Spleen (tissue), 11 donors: ENCODE results near the gene MRPL50. TPM values are rescaled to one million over a fixed set of nuclear protein-coding genes. Genes with fewer than 3 reads are reported as not detected.
A peak's percentile ranks its signal among the peaks of the same experiment; 100 is the strongest.

Source experiments
- DNase-seq: peaks from one replicate; pipeline ENCODE4 v3.0.0-alpha.2; 2020
- H3K27ac ChIP-seq, 8 donors: fragments of 200-600 bp; sonication (generic) in 7 of 8; 1 replicate in 4 of 8; 2 replicates in 4 of 8; pipeline versions ENCODE4 v1.5.0 to v1.8.0; 2016 to 2021; ENCODE audit warnings: inconsistent platforms in 4 of 8, mild to moderate bottlenecking in 4 of 8, moderate library complexity in 1 of 8
- H3K27me3 ChIP-seq, 7 donors: fragments of 200-600 bp; sonication (generic) in 6 of 7; replicated peaks in 1 of 7; 1 replicate in 4 of 7; 2 replicates in 3 of 7; pipeline versions ENCODE4 v1.5.0 to v1.8.0; 2016 to 2021; ENCODE audit warnings: inconsistent platforms in 3 of 7, mild to moderate bottlenecking in 1 of 7
- H3K36me3 ChIP-seq, 6 donors: fragments of 200-600 bp; sonication (generic) in 5 of 6; 1 replicate in 4 of 6; 2 replicates in 2 of 6; pipeline versions ENCODE4 v1.5.0 to v1.8.0; 2016 to 2021; ENCODE audit warnings: inconsistent platforms in 2 of 6
- H3K4me1 ChIP-seq, 6 donors: fragments of 200-600 bp; sonication (generic) in 5 of 6; 1 replicate in 3 of 6; 2 replicates in 3 of 6; pipeline versions ENCODE4 v1.5.0 to v1.8.0; 2016 to 2021; ENCODE audit warnings: inconsistent platforms in 3 of 6
- H3K4me3 ChIP-seq, 8 donors: fragments of 200-600 bp; sonication (generic) in 7 of 8; 1 replicate in 4 of 8; 2 replicates in 4 of 8; pipeline versions ENCODE4 v1.5.0 to v1.8.0; 2016 to 2021; ENCODE audit warnings: inconsistent platforms in 4 of 8, mild to moderate bottlenecking in 4 of 8, moderate library complexity in 2 of 8
- H3K9me3 ChIP-seq, 8 donors: fragments of 200-600 bp; sonication (generic) in 7 of 8; 1 replicate in 4 of 8; 2 replicates in 4 of 8; pipeline versions ENCODE4 v1.5.0 to v1.8.0; 2016 to 2021; ENCODE audit warnings: inconsistent platforms in 4 of 8
- POLR2A ChIP-seq, 3 donors: fragments of 450-650 bp; IDR thresholded peaks; one replicate each; pipeline ENCODE4 v1.5.1; 2017; ENCODE audit warnings: antibody characterized with exemption in 3 of 3, mild to moderate bottlenecking in 1 of 3
- POLR2AphosphoS5 ChIP-seq, 3 donors: sonication (generic); formaldehyde crosslinking; IDR thresholded peaks; one replicate each; pipeline ENCODE4 v1.5.1; 2017; ENCODE audit warnings: antibody characterized with exemption in 3 of 3
- WGBS, 5 donors: extraction: QIAGEN DNeasy Blood & Tissue Kit in 3 of 5; methylation state at CpG; one replicate each; pipeline versions ENCODE4 v1.1.5 to v1.1.7; 2013 to 2018; 5-methylcytosine and 5-hydroxymethylcytosine counted together
- intact Hi-C: fragments of 100-400 bp; cut with DNase I; formaldehyde crosslinking; loops from one replicate; pipeline ENCODE4 v1.15.0; 2023; ENCODE audit warnings: low total_unique reads
- polyA plus RNA-seq, 3 donors: library from polyadenylated mRNA; stranded (reverse); fragments of 200-250 nt; gene quantifications; one replicate each; pipeline ENCODE4 v1.2.1, GENCODE V29; 2013
- total RNA-seq, 7 donors: library from RNA; depleted of rRNA in 3 of 7; stranded (reverse); fragments of >200 nt in 3 of 7; fragmentation: NEBNext Ultra II Directional in 4 of 7; extraction: Animal tissue kit (Norgen Biotek cat#: 25700) in 4 of 7; gene quantifications; one replicate each; pipeline versions ENCODE4 v1.1.0 to v1.2.1, GENCODE V29; 2016 to 2021
- TF ChIP-seq, protein P1 (sequence below), 11 experiments: fragments of 200-600 bp in 7 of 11; fragments of 450-650 bp in 4 of 11; sonication (generic) in 4 of 11; IDR thresholded peaks in 8 of 11; conservative IDR thresholded peaks in 3 of 11; 1 replicate in 7 of 11; 2 replicates in 4 of 11; pipeline versions ENCODE4 v1.4.0 to v1.8.0; 2016 to 2021; ENCODE audit warnings: antibody characterized with exemption in 11 of 11, inconsistent platforms in 4 of 11, mild to moderate bottlenecking in 1 of 11
- donor health status: healthy with polysubstance abuse.
- donor health status: DM: no; HTN: no; CAD: no; lungs with moderate emphysema.
- donor health status: DM: no; HTN: no; CAD: no.
- donor health status: Bipolar disorder and iron deficiency.
- donor health status: healthy.
- donor health status: DM: no; HTN: no; CAD: no.
- donor health status: DM: yes; HTN: yes; CAD: no.

MRPL50 gene
- total and polyA plus RNA-seq, 10 donors: 7.8 to 15.5 (median 11.2) TPM

DNA sequence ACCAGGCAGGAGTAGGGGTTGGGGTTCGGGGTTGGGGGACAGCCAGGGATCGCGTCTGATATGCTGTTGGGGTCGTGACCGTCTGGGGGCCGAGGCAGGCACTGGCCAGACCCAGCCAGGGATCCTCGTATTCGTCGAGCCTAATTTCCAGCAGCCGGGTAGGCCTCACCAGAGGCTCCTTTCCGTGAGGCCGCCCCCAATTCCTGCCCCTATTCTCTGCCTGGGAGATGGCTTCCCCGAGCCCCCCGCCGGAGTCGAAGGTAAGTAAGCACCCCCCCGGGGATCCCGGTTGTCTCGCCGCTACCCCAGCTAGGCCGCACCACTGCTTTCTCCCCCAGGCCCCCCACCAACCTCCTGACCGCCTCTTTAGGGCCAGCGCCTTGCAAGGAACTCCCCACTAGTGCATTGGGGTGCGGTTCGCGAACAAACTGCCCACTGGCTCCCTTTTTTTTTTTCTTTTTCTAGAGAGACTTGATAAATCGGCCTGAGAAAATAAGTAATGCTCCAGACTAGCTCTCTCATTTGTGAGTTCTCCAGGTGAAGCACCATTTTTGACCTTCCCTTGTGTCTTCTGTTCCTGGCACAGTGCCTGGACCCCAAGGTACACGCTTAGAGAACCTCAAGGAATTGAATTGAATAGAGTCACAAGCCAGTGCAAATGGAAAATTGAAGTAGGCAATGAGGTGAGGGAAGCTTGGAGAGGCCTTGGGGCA lies 668 bp upstream of the MRPL50 start:
- no peak for DNase-seq
- H3K9me3 ChIP-seq: peaks cover 7 to 28% (median 13%) of the 10 kb centered on the region in 8 donors
- 1 to 2% (median 2%) methylated on average over 18 to 28 of the region's 28 CpGs for WGBS, 5 donors
- H3K36me3 ChIP-seq: peaks cover 11 to 66% (median 39%) of the 10 kb centered on the region in 6 donors
- H3K4me3 ChIP-seq: peak overlapping the region; percentile 51 to 82 (median 63)
- H3K27ac ChIP-seq: peak overlapping the region; percentile 74 to 95 (median 88)
- H3K27me3 ChIP-seq: no peaks in the 10 kb centered on the region
- TF ChIP-seq, protein P1, sequence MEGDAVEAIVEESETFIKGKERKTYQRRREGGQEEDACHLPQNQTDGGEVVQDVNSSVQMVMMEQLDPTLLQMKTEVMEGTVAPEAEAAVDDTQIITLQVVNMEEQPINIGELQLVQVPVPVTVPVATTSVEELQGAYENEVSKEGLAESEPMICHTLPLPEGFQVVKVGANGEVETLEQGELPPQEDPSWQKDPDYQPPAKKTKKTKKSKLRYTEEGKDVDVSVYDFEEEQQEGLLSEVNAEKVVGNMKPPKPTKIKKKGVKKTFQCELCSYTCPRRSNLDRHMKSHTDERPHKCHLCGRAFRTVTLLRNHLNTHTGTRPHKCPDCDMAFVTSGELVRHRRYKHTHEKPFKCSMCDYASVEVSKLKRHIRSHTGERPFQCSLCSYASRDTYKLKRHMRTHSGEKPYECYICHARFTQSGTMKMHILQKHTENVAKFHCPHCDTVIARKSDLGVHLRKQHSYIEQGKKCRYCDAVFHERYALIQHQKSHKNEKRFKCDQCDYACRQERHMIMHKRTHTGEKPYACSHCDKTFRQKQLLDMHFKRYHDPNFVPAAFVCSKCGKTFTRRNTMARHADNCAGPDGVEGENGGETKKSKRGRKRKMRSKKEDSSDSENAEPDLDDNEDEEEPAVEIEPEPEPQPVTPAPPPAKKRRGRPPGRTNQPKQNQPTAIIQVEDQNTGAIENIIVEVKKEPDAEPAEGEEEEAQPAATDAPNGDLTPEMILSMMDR (IDR thresholded peaks at IDR 0.05 in 8 of 11, conservative IDR thresholded peaks at IDR 0.05 in 3 of 11): no peak
- TF ChIP-seq POLR2AphosphoS5 (IDR thresholded peaks at IDR 0.05): no peak
- peaks cover 21 to 70% (median 54%) of the 10 kb centered on the region in 6 donors for H3K4me1 ChIP-seq
- intact Hi-C loops: loop anchor here (5.0 kb wide), 1 partner anchor 133 kb away; the partner anchor contains the start of gene RNF20

DNA sequence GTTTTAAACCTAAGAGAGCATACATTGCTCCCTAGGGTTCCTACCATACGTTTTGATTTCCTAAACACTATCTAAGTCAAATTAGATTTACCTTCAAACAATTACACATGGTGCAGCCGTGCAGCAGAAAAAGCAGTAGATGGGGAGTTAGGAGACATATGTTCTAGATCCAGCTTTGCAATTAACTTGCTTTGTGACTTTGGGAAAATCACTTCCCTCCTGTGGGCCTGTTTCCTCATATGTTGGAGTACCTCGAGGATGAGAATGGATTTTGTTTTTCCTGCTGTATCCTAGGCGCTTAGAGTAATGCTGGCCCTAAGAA lies 711 bp downstream of the MRPL50 start:
- peak overlapping the region; percentile 51 to 82 (median 66) for H3K4me3 ChIP-seq
- H3K27me3 ChIP-seq: no peaks in the 10 kb centered on the region
- TF ChIP-seq, protein P1 (IDR thresholded peaks at IDR 0.05 in 8 of 11, conservative IDR thresholded peaks at IDR 0.05 in 3 of 11): no peak
- TF ChIP-seq POLR2A (IDR thresholded peaks at IDR 0.05): no peak
- no peak for TF ChIP-seq POLR2AphosphoS5 (IDR thresholded peaks at IDR 0.05)
- WGBS, 5 donors: 7 to 13% (median 8%) methylated on average over 4 of the region's 4 CpGs
- H3K36me3 ChIP-seq: peaks cover 0 to 53% (median 25%) of the 10 kb centered on the region in 6 donors
- peaks cover 0 to 28% (median 12%) of the 10 kb centered on the region in 8 donors for H3K9me3 ChIP-seq
- intact Hi-C loops: loop anchor here (5.0 kb wide), 1 partner anchor 135 kb away; the partner anchor contains the start of gene RNF20
- DNase-seq: no peak
- H3K27ac ChIP-seq: peak overlapping the region in 7 of 8 donors; percentile 78 to 95 (median 89)
- H3K4me1 ChIP-seq: peaks cover 21 to 71% (median 54%) of the 10 kb centered on the region in 6 donors

DNA sequence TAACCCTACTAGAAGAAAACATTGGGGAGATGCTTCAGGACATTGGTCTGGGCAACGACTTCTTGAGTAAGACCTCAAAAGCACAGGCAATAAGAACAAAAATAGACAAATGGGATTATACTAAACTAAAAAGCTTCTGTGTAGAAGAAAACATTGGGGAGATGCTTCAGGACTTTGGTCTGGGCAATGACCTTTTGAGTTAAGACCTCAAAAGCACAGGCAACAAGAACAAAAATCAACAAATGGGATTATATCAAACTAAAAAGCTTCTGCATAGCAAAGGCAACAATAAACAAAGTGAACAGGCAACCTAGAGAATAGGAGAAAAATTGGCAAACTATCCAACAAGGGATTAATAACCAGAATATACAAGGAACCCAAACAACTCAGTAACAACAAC lies 3.7 kb downstream of the MRPL50 start:
- intact Hi-C loops: loop anchor here (5.0 kb wide), 1 partner anchor 138 kb away; the partner anchor contains the start of gene RNF20
- no peak for DNase-seq
- TF ChIP-seq, protein P1 (IDR thresholded peaks at IDR 0.05 in 8 of 11, conservative IDR thresholded peaks at IDR 0.05 in 3 of 11): no peak
- TF ChIP-seq POLR2A (IDR thresholded peaks at IDR 0.05): no peak
- no peak for TF ChIP-seq POLR2AphosphoS5 (IDR thresholded peaks at IDR 0.05)
- Histone ChIP-seq H3K9me3 (peaks cover 0 to 20% (median 13%) of the 10 kb centered on the region in 8 donors), H3K4me1 (peaks cover 15 to 50% (median 37%) of the 10 kb centered on the region in 6 donors), H3K36me3 (peaks cover 0 to 41% (median 13%) of the 10 kb centered on the region in 6 donors), H3K27me3 (no peaks in the 10 kb centered on the region), H3K27ac (no peak overlapping the region), H3K4me3 (no peak overlapping the region)
- WGBS, 5 donors: 94 to 100% (median 97%) methylated on average over 1 of the region's 1 CpG

DNA sequence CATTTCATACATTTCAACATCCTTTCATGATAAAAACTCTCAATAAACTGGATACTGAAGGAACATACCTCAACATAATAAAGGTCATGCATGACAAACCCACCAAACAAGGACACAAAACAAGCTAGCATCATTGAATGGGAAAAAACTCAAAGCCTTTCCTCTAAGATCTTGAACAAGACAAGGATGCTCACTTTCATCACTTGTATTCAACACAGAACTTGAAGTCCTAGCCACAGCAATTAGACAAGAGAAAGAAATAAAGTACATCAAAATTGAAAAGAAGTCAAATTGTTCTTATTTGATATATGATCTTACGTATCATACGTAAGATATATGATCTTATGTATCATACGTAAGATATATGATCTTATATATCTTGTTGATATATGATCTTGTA lies 5.3 kb downstream of the MRPL50 start:
- Histone ChIP-seq H3K9me3 (peaks cover 0 to 20% (median 13%) of the 10 kb centered on the region in 8 donors), H3K36me3 (peaks cover 0 to 57% (median 23%) of the 10 kb centered on the region in 6 donors), H3K4me1 (peaks cover 13 to 44% (median 32%) of the 10 kb centered on the region in 6 donors), H3K27ac (no peak overlapping the region), H3K4me3 (no peak overlapping the region), H3K27me3 (no peaks in the 10 kb centered on the region)
- intact Hi-C loops: no loop called here
- TF ChIP-seq POLR2AphosphoS5 (IDR thresholded peaks at IDR 0.05) (no peak), POLR2A (IDR thresholded peaks at IDR 0.05) (no peak)
- TF ChIP-seq, protein P1 (IDR thresholded peaks at IDR 0.05 in 8 of 11, conservative IDR thresholded peaks at IDR 0.05 in 3 of 11): no peak
- no peak for DNase-seq
- 98 to 99% (median 98%) methylated on average over 3 of the region's 3 CpGs for WGBS, 5 donors
